Adrenal gland (tissue), 12 donors: Measurements from ENCODE around the gene CFAP20. TPM values are rescaled to one million over a fixed set of nuclear protein-coding genes. Genes with fewer than 3 reads are reported as not detected.

Source experiments
- DNase-seq, 7 donors: peaks; one replicate each; pipeline ENCODE4 v3.0.0-alpha.2; 2019 to 2020
- H3K27ac ChIP-seq, 5 donors: fragments of 200-600 bp; sonication (generic) in 4 of 5; 1 replicate in 3 of 5; 2 replicates in 2 of 5; pipeline versions ENCODE4 v1.5.1 to v1.8.0; 2016 to 2020; ENCODE audit warnings: mild to moderate bottlenecking in 1 of 5
- H3K27me3 ChIP-seq: fragments of 200-600 bp; 2 replicates; pipeline ENCODE4 v1.8.0; 2021
- H3K36me3 ChIP-seq, 2 donors: fragments of 200-600 bp; replicated peaks in 1 of 2; 1 replicate in 1 of 2; 2 replicates in 1 of 2; pipeline versions ENCODE4 v1.5.1 to v1.8.0; 2018 to 2022
- H3K4me1 ChIP-seq, 2 donors: fragments of 200-600 bp; replicated peaks in 1 of 2; 1 replicate in 1 of 2; 2 replicates in 1 of 2; pipeline versions ENCODE4 v1.5.1 to v1.8.0; 2018 to 2021
- H3K4me3 ChIP-seq, 4 donors: fragments of 200-600 bp; sonication (generic) in 3 of 4; one replicate each; pipeline ENCODE4 v1.5.1; 2016 to 2018
- H3K9me3 ChIP-seq, 3 donors: fragments of 200-600 bp; sonication (generic) in 1 of 3; replicated peaks in 1 of 3; 1 replicate in 2 of 3; 2 replicates in 1 of 3; pipeline versions ENCODE4 v1.5.1 to v1.8.0; 2016 to 2021
- POLR2A ChIP-seq, 2 donors: fragments of 450-650 bp; IDR thresholded peaks; one replicate each; pipeline ENCODE4 v1.6.1; 2017; ENCODE audit warnings: antibody characterized with exemption in 2 of 2, mild to moderate bottlenecking in 2 of 2, moderate library complexity in 1 of 2
- WGBS, 4 donors: extraction: QIAGEN DNeasy Blood & Tissue Kit in 2 of 4; methylation state at CpG; one replicate each; pipeline versions ENCODE4 v1.1.5 to v1.1.7; 2013 to 2017; 5-methylcytosine and 5-hydroxymethylcytosine counted together
- intact Hi-C, 2 donors: fragments of 100-400 bp; cut with DNase I; formaldehyde crosslinking; loops; one replicate each; pipeline versions ENCODE4 v1.14.1 to v1.15.0; 2022 to 2023
- polyA plus RNA-seq, 3 donors: library from polyadenylated mRNA; stranded (reverse); fragments of 200-250 nt in 2 of 3; fragments of 350-450 nt in 1 of 3; fragmentation: Illumina TruSeq in 1 of 3; extraction: RNeasy Lipid Tissue Mini Kit (QIAGEN cat#74804) in 1 of 3; gene quantifications; one replicate each; pipeline ENCODE4 v1.2.3, GENCODE V29; 2013 to 2014
- total RNA-seq, 9 donors: library from RNA; depleted of rRNA in 4 of 9; stranded (reverse); fragments of >200 nt in 4 of 9; fragments of 120-200 nt in 1 of 9; fragmentation: NEBNext Ultra II Directional in 1 of 9; extraction: Animal tissue kit (Norgen Biotek cat#: 25700) in 1 of 9; gene quantifications; one replicate each; pipeline versions ENCODE4 v1.1.0 to v1.2.4, GENCODE V29; 2013 to 2023
- TF ChIP-seq, protein P1 (sequence below), 6 experiments: fragments of 450-650 bp in 4 of 6; fragments of 200-600 bp in 2 of 6; sonication (generic) in 1 of 6; IDR thresholded peaks; 1 replicate in 5 of 6; 2 replicates in 1 of 6; pipeline versions ENCODE4 v1.5.1 to v1.8.0; 2016 to 2021; ENCODE audit warnings: antibody characterized with exemption in 6 of 6, mild to moderate bottlenecking in 2 of 6, moderate library complexity in 1 of 6
- donor health status: healthy with polysubstance abuse.
- donor health status: Bipolar disorder and iron deficiency.
- donor health status: DM: yes; HTN: yes; CAD: no.
- donor health status: DM: no; HTN: no; CAD: no.
- donor health status: DM: no; HTN: no; CAD: no.
- donor health status: DM: yes; HTN: yes; CAD: no.

Gene CFAP20
- total and polyA plus RNA-seq, 12 donors, result 17.1 to 73.3 (median 33.4) TPM

DNA sequence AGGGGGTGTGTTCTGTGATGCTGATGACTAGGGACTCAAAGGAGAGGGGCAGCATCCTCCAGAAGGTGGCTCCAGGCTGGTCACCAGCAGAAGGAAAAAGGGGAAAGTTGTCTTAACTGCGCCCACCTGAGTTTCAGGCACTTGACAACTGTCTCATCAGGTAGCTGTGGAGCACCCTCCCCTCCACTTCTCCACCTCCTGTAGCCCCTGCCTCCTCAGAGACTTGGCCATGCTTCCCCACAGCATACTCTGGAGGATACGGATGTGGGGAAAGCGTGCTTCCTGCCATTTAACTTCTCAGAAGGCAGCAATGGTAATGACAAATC, 17.9 kb downstream of the CFAP20 start:
- peaks cover 0 to 5% of the 10 kb centered on the region in 2 donors for H3K4me1 ChIP-seq
- no peak overlapping the region for H3K4me3 ChIP-seq
- TF ChIP-seq POLR2A (IDR thresholded peaks at IDR 0.05), result no peak
- TF ChIP-seq, protein P1, sequence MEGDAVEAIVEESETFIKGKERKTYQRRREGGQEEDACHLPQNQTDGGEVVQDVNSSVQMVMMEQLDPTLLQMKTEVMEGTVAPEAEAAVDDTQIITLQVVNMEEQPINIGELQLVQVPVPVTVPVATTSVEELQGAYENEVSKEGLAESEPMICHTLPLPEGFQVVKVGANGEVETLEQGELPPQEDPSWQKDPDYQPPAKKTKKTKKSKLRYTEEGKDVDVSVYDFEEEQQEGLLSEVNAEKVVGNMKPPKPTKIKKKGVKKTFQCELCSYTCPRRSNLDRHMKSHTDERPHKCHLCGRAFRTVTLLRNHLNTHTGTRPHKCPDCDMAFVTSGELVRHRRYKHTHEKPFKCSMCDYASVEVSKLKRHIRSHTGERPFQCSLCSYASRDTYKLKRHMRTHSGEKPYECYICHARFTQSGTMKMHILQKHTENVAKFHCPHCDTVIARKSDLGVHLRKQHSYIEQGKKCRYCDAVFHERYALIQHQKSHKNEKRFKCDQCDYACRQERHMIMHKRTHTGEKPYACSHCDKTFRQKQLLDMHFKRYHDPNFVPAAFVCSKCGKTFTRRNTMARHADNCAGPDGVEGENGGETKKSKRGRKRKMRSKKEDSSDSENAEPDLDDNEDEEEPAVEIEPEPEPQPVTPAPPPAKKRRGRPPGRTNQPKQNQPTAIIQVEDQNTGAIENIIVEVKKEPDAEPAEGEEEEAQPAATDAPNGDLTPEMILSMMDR (IDR thresholded peaks at IDR 0.05), result no peak
- H3K36me3 ChIP-seq, result peaks cover 0 to 39% of the 10 kb centered on the region in 2 donors
- H3K27ac ChIP-seq, result no peak overlapping the region
- no peak for DNase-seq
- intact Hi-C loops, result no loop called here
- WGBS, 4 donors, result 82 to 88% (median 86%) methylated on average over 3 of the region's 3 CpGs
- no peaks in the 10 kb centered on the region for H3K9me3 ChIP-seq
- no peaks in the 10 kb centered on the region for H3K27me3 ChIP-seq

GRCh38 chr16:58110571-58111301, 18.4 kb downstream of the CFAP20 start:
- no peaks in the 10 kb centered on the region for H3K27me3 ChIP-seq
- 46 to 52% (median 50%) methylated on average over 9 to 12 of the region's 12 CpGs for WGBS, 4 donors
- H3K27ac ChIP-seq, result no peak overlapping the region
- no peaks in the 10 kb centered on the region for H3K9me3 ChIP-seq
- no peaks in the 10 kb centered on the region for H3K4me1 ChIP-seq
- intact Hi-C loops, result no loop called here
- peaks cover 0 to 34% of the 10 kb centered on the region in 2 donors for H3K36me3 ChIP-seq
- no peak for TF ChIP-seq POLR2A (IDR thresholded peaks at IDR 0.05)
- TF ChIP-seq, protein P1 (IDR thresholded peaks at IDR 0.05), result no peak
- no peak overlapping the region for H3K4me3 ChIP-seq
- DNase-seq, result peak in 1 of 7 donors; percentile 58

DNA sequence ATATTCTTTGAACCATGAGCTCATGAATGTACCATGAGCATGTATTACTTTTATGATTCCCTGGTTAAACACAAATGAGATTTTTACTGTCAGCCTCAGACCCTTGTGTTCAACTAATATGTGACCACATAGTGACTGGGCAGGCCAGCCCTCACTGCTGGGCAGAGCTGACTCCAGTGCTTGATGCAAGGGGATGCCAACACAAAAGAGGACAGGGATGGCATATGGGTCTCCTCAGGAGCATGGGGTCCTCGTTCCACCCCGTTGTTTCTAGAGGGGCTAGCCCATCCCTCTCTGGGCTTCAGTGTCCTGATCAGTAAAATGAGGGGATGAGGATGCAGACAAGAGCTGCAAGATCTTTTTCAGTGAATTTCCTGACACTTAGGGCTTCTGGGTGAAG, 19.3 kb downstream of the CFAP20 start:
- no peak for TF ChIP-seq POLR2A (IDR thresholded peaks at IDR 0.05)
- TF ChIP-seq, protein P1 (IDR thresholded peaks at IDR 0.05), result no peak
- Histone ChIP-seq H3K4me1 (no peaks in the 10 kb centered on the region), H3K36me3 (peaks cover 0 to 25% of the 10 kb centered on the region in 2 donors), H3K27ac (no peak overlapping the region), H3K4me3 (no peak overlapping the region), H3K27me3 (no peaks in the 10 kb centered on the region), H3K9me3 (no peaks in the 10 kb centered on the region)
- WGBS, 4 donors, result 76 to 85% (median 80%) methylated on average over 2 of the region's 2 CpGs; no CpG with 5 or more reads in 1 of the 4 donors
- no peak for DNase-seq
- intact Hi-C loops, result no loop called here

GRCh38 chr16:58109330-58109729, 19.9 kb downstream of the CFAP20 start:
- DNase-seq, result no peak

More at GRCh38 chr16:58109330-58109729, 19.9 kb downstream of the CFAP20 start:
- TF ChIP-seq, protein P1 (IDR thresholded peaks at IDR 0.05), result no peak
- TF ChIP-seq POLR2A (IDR thresholded peaks at IDR 0.05), result no peak
- no peaks in the 10 kb centered on the region for H3K27me3 ChIP-seq
- H3K4me1 ChIP-seq, result no peaks in the 10 kb centered on the region
- H3K9me3 ChIP-seq, result no peaks in the 10 kb centered on the region
- WGBS, 4 donors, result 75 to 92% (median 78%) methylated on average over 7 to 8 of the region's 8 CpGs
- intact Hi-C loops, result no loop called here
- H3K36me3 ChIP-seq, result peaks cover 0 to 20% of the 10 kb centered on the region in 2 donors
- H3K27ac ChIP-seq, result no peak overlapping the region
- no peak overlapping the region for H3K4me3 ChIP-seq
